Measurements from ENCODE around the gene RTP2.

The RTP2 gene

DNA sequence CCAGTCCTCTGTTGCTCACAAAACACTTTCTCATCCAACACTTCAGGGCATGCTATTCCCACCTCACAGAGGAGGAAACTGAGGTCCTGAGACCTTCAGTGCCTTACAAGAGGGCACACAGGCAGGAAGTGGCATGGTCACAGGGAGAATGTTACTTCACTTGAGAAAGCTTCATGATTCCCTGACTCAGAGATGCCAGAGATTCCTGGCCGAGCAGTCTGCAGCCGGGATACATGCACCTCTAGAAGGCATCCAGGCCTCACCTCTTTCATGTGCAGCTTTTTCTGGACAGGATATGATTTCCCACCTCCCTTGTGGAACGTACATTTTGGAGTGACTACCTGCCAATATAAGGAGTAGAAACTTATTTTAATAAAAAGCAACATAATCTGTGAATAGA lies 29.3 kb downstream of the RTP2 start (continued):
- TF ChIP-seq KLF1 (tag by site-specific recombination; IDR thresholded peaks at IDR 0.05) (no peak), ZFP37 (tag by site-specific recombination; IDR thresholded peaks at IDR 0.05) (no peak)

- H3K4me3 ChIP-seq (ENCODE audit: low read depth, low read length), result no peak within 1 kb of the TSS
- H3K9me3 ChIP-seq (ENCODE audit: control insufficient read depth, insufficient read depth, low read depth, low read length), result no peaks in the 10 kb centered on the region
- no peaks in the 10 kb centered on the region for H3K4me1 ChIP-seq (ENCODE audit: control insufficient read depth, insufficient read depth, low read length)
- ChIA-PET CTCF (interaction anchor here (0.5 to 2.2 kb wide), 6 partner anchors 8 to 733 kb away, joined by 3 to 19 read pairs (median 3); no protein-coding TSS in a partner anchor), POLR2A (no interaction called here)
- no peaks in the 10 kb centered on the region for H3K36me3 ChIP-seq (ENCODE audit: control insufficient read depth in 2 of 2, insufficient read depth in 1 of 2, low read length in 2 of 2)
- H3K27ac ChIP-seq (ENCODE audit: extremely low read depth, low read depth, low read length), result no peak within 1 kb of the TSS
- no peak for TF ChIP-seq ZNF704 (tag by site-specific recombination; IDR thresholded peaks at IDR 0.05)
- no peak for TF ChIP-seq ZNF670 (tag by site-specific recombination; IDR thresholded peaks at IDR 0.05; ENCODE audit: low read depth)
- peak; percentile 69; the same call in 1 of the 2 replicates for TF ChIP-seq MEIS1 (CRISPR knock-in tag; IDR thresholded peaks at IDR 0.05; ENCODE audit: borderline replicate concordance)
- TF ChIP-seq ZNF19 (tag by site-specific recombination; IDR thresholded peaks at IDR 0.05; ENCODE audit: low read depth), result no peak
- TF ChIP-seq, protein P1, sequence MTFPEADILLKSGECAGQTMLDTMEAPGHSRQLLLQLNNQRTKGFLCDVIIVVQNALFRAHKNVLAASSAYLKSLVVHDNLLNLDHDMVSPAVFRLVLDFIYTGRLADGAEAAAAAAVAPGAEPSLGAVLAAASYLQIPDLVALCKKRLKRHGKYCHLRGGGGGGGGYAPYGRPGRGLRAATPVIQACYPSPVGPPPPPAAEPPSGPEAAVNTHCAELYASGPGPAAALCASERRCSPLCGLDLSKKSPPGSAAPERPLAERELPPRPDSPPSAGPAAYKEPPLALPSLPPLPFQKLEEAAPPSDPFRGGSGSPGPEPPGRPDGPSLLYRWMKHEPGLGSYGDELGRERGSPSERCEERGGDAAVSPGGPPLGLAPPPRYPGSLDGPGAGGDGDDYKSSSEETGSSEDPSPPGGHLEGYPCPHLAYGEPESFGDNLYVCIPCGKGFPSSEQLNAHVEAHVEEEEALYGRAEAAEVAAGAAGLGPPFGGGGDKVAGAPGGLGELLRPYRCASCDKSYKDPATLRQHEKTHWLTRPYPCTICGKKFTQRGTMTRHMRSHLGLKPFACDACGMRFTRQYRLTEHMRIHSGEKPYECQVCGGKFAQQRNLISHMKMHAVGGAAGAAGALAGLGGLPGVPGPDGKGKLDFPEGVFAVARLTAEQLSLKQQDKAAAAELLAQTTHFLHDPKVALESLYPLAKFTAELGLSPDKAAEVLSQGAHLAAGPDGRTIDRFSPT (tag by site-specific recombination; IDR thresholded peaks at IDR 0.05), result no peak
- no peak for TF ChIP-seq GLIS1 (tag by site-specific recombination; IDR thresholded peaks at IDR 0.05)
- TF ChIP-seq ZNF629 (tag by site-specific recombination; IDR thresholded peaks at IDR 0.05), result no peak
- no peak for TF ChIP-seq ZNF610 (tag by site-specific recombination; IDR thresholded peaks at IDR 0.05; ENCODE audit: borderline replicate concordance)
- TF ChIP-seq, protein P2, sequence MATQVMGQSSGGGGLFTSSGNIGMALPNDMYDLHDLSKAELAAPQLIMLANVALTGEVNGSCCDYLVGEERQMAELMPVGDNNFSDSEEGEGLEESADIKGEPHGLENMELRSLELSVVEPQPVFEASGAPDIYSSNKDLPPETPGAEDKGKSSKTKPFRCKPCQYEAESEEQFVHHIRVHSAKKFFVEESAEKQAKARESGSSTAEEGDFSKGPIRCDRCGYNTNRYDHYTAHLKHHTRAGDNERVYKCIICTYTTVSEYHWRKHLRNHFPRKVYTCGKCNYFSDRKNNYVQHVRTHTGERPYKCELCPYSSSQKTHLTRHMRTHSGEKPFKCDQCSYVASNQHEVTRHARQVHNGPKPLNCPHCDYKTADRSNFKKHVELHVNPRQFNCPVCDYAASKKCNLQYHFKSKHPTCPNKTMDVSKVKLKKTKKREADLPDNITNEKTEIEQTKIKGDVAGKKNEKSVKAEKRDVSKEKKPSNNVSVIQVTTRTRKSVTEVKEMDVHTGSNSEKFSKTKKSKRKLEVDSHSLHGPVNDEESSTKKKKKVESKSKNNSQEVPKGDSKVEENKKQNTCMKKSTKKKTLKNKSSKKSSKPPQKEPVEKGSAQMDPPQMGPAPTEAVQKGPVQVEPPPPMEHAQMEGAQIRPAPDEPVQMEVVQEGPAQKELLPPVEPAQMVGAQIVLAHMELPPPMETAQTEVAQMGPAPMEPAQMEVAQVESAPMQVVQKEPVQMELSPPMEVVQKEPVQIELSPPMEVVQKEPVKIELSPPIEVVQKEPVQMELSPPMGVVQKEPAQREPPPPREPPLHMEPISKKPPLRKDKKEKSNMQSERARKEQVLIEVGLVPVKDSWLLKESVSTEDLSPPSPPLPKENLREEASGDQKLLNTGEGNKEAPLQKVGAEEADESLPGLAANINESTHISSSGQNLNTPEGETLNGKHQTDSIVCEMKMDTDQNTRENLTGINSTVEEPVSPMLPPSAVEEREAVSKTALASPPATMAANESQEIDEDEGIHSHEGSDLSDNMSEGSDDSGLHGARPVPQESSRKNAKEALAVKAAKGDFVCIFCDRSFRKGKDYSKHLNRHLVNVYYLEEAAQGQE (tag by site-specific recombination; IDR thresholded peaks at IDR 0.05), result peak; percentile 99
- TF ChIP-seq, protein P3, sequence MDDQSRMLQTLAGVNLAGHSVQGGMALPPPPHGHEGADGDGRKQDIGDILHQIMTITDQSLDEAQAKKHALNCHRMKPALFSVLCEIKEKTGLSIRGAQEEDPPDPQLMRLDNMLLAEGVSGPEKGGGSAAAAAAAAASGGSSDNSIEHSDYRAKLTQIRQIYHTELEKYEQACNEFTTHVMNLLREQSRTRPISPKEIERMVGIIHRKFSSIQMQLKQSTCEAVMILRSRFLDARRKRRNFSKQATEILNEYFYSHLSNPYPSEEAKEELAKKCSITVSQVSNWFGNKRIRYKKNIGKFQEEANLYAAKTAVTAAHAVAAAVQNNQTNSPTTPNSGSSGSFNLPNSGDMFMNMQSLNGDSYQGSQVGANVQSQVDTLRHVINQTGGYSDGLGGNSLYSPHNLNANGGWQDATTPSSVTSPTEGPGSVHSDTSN (CRISPR knock-in tag; IDR thresholded peaks at IDR 0.05), result 0 out of 2 replicates have a peak, but pooled peaks have one; percentile 58
- TF ChIP-seq HOXD13 (CRISPR knock-in tag; IDR thresholded peaks at IDR 0.05; ENCODE audit: borderline replicate concordance), result 0 out of 2 replicates have a peak, but pooled peaks have one; percentile 34
- no peak for TF ChIP-seq ZNF211 (tag by site-specific recombination; IDR thresholded peaks at IDR 0.05; ENCODE audit: low read depth)
Observed at GRCh38 chr3:187669675-187670504, 32.5 kb downstream of the RTP2 start, which contains the start of gene SST. SST (minus strand) TSS chr3:187670394; CDS start chr3:187670291, 103 bp downstream.
